ENCODE data around the gene TMEM209.
A peak's percentile ranks its signal among the peaks of the same experiment; 100 is the strongest.
"Not testable (repeated sequence)": the region's sequence is repeated elsewhere in the genome, so short reads cannot be mapped to it uniquely, and the experiment has no call there.

The TMEM209 gene

GRCh38 chr7:130157700-130158099 lies 47.5 kb downstream of the TMEM209 start:
- no peak for DNase-seq

GRCh38 chr7:130156140-130156539 lies 49.1 kb downstream of the TMEM209 start:
- DNase-seq, result no peak

DNA sequence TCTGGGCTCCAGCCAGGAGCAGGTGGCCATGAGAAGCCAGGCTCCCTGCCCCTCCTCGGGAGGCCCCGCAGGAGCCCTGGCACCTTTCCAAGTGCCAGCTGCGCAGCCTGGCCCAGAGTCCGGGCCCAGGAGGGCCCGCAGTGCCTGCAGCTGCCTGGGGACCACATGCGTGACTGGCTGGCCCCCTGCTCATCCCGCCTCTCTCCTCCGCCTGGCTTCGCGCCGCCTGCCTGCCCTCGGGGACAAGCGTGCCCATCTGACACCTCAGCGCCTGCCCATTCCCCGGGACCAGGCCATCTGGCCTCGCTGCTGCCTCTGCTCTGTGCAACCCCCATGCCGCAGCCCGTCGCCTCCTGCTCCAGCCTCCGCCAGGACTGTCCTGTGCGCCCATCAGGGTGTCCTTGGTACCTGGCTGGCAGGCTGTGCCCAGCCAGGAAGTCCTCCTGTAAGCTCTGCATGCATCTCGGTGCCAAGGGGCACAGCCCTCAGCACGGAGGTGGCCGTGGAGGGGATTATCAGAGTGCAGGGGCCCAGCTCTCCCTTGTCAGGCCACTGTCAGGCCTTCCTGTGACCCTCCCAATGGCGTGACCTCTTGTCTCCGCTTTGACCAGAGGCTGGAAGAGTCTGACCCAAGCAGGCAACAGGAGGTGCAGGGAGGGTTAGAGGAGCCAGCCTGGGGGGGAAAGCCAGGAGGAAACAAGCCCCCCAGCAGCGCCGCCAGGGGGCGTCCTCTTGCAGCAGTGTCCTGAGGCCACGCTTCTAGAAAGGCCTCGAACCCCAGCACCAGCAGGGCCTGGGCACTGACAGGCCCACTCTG lies 50.5 kb downstream of the TMEM209 start:
- peak; percentile 92 for DNase-seq

DNA sequence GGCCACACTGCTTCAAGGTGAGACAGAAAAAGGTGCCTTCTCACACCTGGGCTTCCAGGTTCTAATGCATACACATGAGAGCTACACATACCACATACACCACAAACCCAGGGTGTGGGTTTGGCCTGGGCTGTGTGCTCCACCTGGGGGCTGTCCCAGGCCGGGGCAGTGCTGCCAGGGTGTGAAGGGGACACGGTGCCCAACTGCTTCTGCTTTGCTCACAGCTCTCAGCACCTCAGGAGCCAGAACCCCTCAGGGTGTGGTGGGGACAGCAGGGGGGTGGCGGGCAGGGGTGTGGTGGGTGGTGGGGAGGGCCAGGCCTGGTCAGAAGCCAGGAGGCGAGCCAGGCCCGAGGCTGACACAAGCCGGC lies 51.1 kb downstream of the TMEM209 start:
- no peak for DNase-seq

- no peak for DNase-seq
Observed at GRCh38 chr7:130153211-130153908, 51.8 kb downstream of the TMEM209 start.

DNA sequence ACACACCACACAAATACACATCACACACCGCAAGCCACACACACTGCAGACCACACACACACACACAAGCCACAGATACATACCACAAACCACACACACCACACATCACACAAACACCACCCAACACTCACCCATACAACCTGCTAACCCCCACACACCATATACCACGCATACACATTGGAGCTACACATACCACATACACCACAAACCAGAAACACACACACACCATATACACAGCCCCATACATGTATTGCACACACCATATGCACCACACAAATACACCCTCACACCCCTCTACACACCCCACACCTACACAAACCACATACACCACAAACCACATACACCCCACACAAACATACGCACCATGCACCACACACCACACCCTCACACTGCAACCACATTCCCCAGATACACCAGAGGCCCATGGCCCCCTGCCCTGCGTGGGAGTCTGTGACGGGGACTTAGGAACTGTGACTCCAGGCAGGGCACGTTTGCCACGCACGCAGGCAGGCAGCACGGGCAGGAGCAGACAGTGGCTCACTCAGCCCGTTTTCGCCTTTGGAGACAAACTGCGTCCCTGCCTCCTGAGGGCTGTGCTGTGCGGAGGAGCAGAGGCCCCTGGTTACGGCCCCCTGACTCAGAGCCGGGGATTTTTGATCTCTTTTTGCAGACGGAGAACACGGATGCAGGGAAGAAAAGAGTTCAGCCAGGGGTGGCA lies 52.6 kb downstream of the TMEM209 start:
- no peak for DNase-seq

- DNase-seq, result no peak
Observed at GRCh38 chr7:130151591-130152492, 53.4 kb downstream of the TMEM209 start.

GRCh38 chr7:130150587-130150986 lies 54.6 kb downstream of the TMEM209 start:
- DNase-seq, result no peak

DNA sequence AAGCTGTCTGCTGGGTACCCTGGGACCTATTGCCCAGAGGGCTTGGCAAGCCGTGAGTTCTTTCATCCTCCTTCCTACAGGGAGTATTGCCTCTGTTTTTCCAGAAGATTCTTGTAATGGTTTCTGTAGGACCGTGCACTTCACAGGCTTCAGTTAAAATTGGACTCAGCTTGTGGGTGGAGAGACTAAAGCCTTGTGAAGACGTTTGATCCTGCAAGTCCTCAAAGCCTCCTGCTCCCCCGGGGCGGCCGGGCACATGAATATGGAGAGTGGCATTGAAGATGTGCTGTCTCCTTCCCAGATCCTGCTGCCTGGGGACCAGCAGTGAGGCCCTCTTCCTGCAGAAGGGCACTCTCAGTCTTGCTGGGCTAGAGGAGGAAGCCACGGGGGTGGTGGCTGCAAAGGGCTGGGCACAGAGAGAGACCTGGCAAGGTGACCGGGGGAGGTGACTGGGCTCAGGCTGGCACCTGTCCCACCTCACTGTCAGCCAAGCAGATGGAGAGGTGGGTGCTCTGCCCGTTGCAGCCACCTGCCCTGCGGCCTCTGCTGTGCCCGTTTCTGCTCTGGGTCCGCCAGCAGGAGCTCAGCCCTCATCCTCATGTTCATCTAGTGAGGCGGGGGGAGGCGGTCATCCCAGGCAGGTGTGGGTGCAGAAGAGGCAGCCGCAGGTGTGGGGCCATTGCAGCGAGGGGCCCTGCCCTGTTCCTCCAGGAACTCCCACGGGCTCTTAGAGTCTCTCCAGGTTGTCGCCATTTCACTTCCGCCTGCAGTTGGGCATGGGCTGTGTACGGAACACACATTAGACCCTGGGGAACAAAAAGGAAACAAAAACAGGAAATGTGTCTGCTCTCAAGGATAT lies 55.7 kb downstream of the TMEM209 start:
- DNase-seq, result peak; percentile 32

GRCh38 chr7:130148561-130148960 lies 56.6 kb downstream of the TMEM209 start:
- peak; percentile 87 for DNase-seq

DNA sequence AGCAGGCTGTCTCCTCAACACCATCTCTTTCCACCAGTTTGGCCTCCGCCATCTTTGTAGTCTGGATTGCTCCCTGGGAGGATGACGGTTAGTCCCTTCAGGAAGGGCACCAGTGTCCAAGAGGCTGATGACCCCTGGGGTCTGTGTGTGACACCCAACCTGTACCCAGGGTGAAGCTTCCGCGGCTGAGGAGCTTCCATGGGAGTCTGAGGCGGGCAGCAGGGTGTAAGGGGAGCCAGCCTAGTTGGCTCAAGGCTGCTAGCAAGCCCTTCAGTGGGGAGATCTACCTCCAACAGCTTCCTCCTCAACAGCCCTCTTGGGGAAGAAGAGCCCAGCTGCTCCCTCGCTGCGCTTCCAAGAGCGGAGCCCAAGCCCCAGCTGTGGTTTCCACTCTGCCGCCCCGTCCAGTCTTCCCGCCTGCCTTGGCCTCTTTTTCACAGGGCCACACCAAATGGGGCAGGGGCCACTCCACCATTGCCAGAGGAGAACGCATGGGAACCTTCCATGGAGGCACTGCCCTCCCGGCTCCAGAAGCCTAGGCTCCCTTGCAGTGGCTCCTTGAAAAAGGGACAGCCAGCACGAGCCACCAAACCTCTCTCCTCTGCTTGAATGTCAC lies 57.4 kb downstream of the TMEM209 start:
- peak; percentile 58 for DNase-seq

DNA sequence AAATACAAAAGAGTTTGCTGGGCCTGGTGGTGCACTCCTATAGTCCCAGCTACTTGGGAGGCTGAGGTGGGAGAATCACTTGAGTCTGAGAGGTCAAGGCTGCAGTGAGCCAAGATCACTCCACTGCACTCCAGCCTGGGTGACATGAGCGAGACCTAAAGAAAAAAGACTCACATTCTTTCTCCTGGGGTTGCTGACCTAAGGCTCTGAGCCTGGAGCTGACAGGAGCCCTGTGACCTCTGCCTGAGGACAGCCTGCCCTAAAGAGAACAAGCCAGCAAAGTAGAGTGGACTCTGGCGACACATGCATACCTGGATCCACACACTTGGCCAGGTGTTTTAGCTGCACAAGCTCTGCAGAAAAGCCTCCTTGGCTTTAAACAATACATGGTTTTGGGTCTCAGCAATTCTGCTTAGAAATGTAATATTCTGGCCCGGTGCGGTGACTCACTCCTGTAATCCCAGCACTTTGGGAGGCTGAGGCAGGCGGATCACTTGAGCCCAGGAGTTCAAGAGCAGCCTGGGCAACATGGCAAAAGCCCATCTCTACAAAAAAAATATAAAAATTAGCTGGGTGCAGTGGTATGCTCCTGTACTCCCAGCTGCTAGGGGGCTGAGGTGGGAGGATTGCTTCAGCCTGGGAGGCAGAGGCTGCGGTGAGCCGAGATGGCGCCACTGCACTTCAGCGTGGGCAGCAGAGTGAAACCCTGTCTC lies 58.4 kb downstream of the TMEM209 start:
- no peak for DNase-seq

DNA sequence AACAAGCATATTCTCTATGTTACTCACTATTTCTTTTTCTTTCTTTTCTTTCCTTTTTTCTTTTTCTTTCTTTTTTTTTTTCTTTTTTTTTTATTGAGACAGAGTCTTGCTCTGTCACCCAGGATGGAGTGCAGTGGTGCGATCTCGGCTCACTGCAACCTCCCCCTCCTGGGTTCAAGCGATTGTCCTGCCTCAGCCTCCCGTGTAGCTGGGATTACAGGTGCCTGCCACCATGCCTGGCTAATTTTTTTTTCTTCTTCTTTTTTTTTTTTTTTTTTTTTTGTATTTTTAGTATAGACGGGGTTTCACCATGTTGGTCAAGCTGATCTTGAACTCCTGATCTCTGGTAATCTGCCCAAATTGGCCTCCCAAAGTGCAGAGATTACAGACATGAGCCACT lies 59.1 kb downstream of the TMEM209 start:
- not testable (repeated sequence) for DNase-seq

DNA sequence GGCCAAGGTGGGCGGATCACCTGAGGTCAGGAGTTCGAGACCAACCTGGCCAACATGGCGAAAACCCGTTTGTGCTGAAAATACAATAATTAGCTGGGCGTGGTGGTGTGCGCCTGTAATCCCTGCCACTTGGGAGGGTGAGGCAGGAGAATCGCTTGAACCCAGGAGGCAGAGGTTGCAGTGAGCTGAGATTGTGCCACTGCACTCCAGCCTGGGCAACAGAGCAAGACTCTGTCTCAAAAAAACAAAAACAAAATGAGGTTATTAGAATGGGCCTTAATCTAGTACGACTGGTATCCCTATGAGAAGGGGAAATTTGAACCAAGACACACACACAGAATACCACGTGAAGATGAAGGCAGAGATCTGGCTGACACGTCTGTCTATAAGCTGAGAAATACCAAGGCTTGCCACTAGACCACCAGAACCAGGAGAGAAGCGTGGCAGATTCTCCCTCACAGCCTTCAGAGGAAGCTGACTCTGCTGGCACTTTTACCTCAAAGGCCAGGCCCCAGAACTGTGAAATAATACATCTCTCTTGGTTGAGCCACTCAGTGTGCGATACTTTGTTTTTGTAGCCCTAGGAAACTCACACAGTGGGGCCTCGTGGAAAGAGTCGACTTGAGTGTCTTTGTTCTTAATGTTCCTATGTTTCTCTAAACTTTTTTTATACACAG lies 59.6 kb downstream of the TMEM209 start:
- DNase-seq, result no peak

- DNase-seq, result no peak
Observed at GRCh38 chr7:130144312-130145171, 60.7 kb downstream of the TMEM209 start.

- no peak for DNase-seq
Observed at GRCh38 chr7:130143986-130144311, 61.3 kb downstream of the TMEM209 start.

DNA sequence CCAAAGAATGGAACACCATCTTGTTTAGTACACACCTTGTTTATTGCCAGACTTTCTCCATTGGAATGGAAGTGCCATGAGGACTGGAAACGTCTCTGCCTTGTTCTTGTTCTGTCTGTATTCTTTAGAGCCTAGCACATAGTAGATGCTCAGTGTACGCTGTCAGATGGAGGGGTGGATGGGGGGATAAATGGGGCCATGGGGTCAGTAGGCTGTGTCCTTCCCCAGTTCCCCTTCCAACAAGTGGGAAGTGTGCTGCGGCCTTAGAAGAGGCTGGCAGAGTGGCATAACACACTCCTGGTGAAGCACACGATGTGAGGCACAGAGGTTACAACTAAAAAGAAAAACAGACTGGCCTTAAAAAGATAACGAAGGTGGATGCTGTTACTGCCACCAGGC lies 61.9 kb downstream of the TMEM209 start:
- DNase-seq, result no peak

- DNase-seq, result no peak
Observed at GRCh38 chr7:130142654-130143333, 62.4 kb downstream of the TMEM209 start.
